HepG2 (cell line): ENCODE measurements around the gene RPRD2. TPM values are rescaled to one million over a fixed set of nuclear protein-coding genes. Genes with fewer than 3 reads are reported as not detected.

ENCODE experiments used
- ARID2 ChIP-seq: sonication (generic); formaldehyde crosslinking; IDR thresholded peaks from 2 replicates; pipeline ENCODE4 v1.8.1; 2022; ENCODE audit warnings: mild to moderate bottlenecking, missing genetic modification reagents, borderline replicate concordance
- CBFB ChIP-seq: sonication (generic); formaldehyde crosslinking; IDR thresholded peaks from 2 replicates; pipeline ENCODE4 v1.4.0; 2020; ENCODE audit warnings: missing genetic modification reagents
- ELK4 ChIP-seq: sonication (generic); formaldehyde crosslinking; IDR thresholded peaks from 2 replicates; pipeline ENCODE4 v1.9.0; 2021; ENCODE audit warnings: missing genetic modification reagents, borderline replicate concordance
- EZH2 ChIP-seq: conservative IDR thresholded peaks from 2 replicates; pipeline ENCODE4 v1.6.1; 2012; ENCODE audit warnings: mild to moderate bottlenecking, low read depth, low read length, moderate library complexity
- GATAD1 ChIP-seq: IDR thresholded peaks from 2 replicates; pipeline ENCODE4 v1.6.1; 2016; ENCODE audit warnings: missing genetic modification reagents, missing compliant biosample characterization
- HIC2 ChIP-seq: sonication (generic); formaldehyde crosslinking; IDR thresholded peaks from 2 replicates; pipeline ENCODE4 v1.9.0; 2022; ENCODE audit warnings: low read depth, missing genetic modification reagents
- HMGA1 ChIP-seq: sonication (generic); formaldehyde crosslinking; conservative IDR thresholded peaks from 2 replicates; pipeline ENCODE4 v1.4.0; 2020; ENCODE audit warnings: missing genetic modification reagents
- NONO ChIP-seq, 2 experiments: fragments of 450-650 bp in 1 of 2; sonication (generic) in 1 of 2; formaldehyde crosslinking in 1 of 2; IDR thresholded peaks in 1 of 2; conservative IDR thresholded peaks in 1 of 2; 2 replicates each; pipeline versions ENCODE4 v1.6.1 to v1.8.0; 2017 to 2022; ENCODE audit warnings: mild to moderate bottlenecking in 1 of 2, missing genetic modification reagents in 1 of 2, moderate library complexity in 1 of 2
- YEATS4 ChIP-seq: sonication (generic); formaldehyde crosslinking; IDR thresholded peaks from 2 replicates; pipeline ENCODE4 v1.4.0; 2020; ENCODE audit warnings: missing genetic modification reagents, borderline replicate concordance
- ZIK1 ChIP-seq: sonication (generic); formaldehyde crosslinking; IDR thresholded peaks from 2 replicates; pipeline ENCODE4 v1.5.0; 2020; ENCODE audit warnings: mild to moderate bottlenecking, low read depth, missing genetic modification reagents, borderline replicate concordance
- ZNF570 ChIP-seq: sonication (generic); formaldehyde crosslinking; IDR thresholded peaks from 2 replicates; pipeline ENCODE4 v1.4.0; 2020; ENCODE audit warnings: mild to moderate bottlenecking, missing genetic modification reagents, borderline replicate concordance
- polyA plus RNA-seq, 8 experiments: library from polyadenylated mRNA; depleted of rRNA in 3 of 8; stranded (reverse) in 7 of 8; unstranded in 1 of 8; fragments of >200 nt; fragmentation: Illumina TruSeq in 4 of 8; extraction: Trizol in 4 of 8; gene quantifications; 2 replicates each; pipeline versions ENCODE4 v1.2.1 to v1.2.3, GENCODE V29; 2011 to 2016; ENCODE audit warnings: low read depth in 4 of 8, missing spikeins in 1 of 8, mixed read lengths in 1 of 8; ENCODE audit not compliant: insufficient read depth in 1 of 8
- total RNA-seq, 5 experiments: library from RNA; depleted of rRNA; stranded (reverse); fragments of >200 nt; fragmentation: Illumina TruSeq; extraction: Trizol; gene quantifications; 2 replicates each; pipeline ENCODE4 v1.2.3, GENCODE V29; 2016; ENCODE audit warnings: low read depth in 1 of 5
- TF ChIP-seq, protein P1 (sequence below): IDR thresholded peaks from 2 replicates; pipeline ENCODE4 v1.6.1; 2012; ENCODE audit warnings: low read depth, low read length, improper control_type of control experiment
- TF ChIP-seq, protein P2 (sequence below): sonication (generic); formaldehyde crosslinking; IDR thresholded peaks from 2 replicates; pipeline ENCODE4 v1.4.0; 2020; ENCODE audit warnings: missing genetic modification reagents

Gene RPRD2
- total and polyA plus RNA-seq, 2 of the 13 experiments (the other 11 are each of a cell fraction or from before 2014, with no cell fraction given): 8.0 to 8.9 TPM

DNA sequence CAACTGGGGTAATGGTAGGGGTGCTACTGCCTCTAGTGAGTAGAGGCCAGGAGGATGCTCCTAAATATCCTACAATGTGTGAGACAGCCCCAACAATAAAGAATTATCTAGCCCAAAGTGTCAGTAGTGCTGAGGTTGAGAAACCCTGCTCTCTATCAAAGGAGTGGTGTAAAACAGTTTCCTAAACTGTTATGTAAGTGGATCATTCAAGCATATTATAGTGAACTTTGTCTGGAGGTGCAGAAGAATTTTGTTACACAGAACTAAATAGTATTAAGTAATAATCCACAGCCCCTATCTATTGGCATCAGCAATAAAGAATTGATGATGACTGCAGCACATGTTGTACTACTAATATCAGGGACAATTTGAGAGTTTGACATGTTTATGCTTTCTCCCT is 103.0 kb downstream of the RPRD2 start (continued):
- TF ChIP-seq HIC2 (CRISPR knock-in tag) (no peak), CBFB (CRISPR knock-in tag) (no peak), GATAD1 (CRISPR knock-in tag) (no peak), ARID2 (CRISPR knock-in tag) (no peak), ELK4 (CRISPR knock-in tag) (no peak), HMGA1 (no peak), ZIK1 (CRISPR knock-in tag) (no peak), YEATS4 (CRISPR knock-in tag) (no peak), ZNF570 (CRISPR knock-in tag) (no peak), NONO (IDR thresholded peaks at IDR 0.05) (no peak), NONO (CRISPR knock-in tag; conservative IDR thresholded peaks at IDR 0.05) (no peak), EZH2 (no peak)
- TF ChIP-seq, protein P1, sequence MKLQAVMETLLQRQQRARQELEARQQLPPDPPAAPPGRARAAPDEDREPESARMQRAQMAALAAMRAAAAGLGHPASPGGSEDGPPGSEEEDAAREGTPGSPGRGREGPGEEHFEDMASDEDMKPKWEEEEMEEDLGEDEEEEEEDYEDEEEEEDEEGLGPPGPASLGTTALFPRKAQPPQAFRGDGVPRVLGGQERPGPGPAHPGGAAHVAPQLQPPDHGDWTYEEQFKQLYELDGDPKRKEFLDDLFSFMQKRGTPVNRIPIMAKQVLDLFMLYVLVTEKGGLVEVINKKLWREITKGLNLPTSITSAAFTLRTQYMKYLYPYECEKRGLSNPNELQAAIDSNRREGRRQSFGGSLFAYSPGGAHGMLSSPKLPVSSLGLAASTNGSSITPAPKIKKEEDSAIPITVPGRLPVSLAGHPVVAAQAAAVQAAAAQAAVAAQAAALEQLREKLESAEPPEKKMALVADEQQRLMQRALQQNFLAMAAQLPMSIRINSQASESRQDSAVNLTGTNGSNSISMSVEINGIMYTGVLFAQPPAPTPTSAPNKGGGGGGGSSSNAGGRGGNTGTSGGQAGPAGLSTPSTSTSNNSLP: no peak
- TF ChIP-seq, protein P2, sequence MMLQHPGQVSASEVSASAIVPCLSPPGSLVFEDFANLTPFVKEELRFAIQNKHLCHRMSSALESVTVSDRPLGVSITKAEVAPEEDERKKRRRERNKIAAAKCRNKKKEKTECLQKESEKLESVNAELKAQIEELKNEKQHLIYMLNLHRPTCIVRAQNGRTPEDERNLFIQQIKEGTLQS (CRISPR knock-in tag): no peak
